ENCODE data around the gene VAC14. TPM values are rescaled to one million over a fixed set of nuclear protein-coding genes. Genes with fewer than 3 reads are reported as not detected.

VAC14 gene
- polyA plus RNA-seq, 12 donors = 19.7 to 32.3 (median 24.9) TPM; not detected in 1

DNA sequence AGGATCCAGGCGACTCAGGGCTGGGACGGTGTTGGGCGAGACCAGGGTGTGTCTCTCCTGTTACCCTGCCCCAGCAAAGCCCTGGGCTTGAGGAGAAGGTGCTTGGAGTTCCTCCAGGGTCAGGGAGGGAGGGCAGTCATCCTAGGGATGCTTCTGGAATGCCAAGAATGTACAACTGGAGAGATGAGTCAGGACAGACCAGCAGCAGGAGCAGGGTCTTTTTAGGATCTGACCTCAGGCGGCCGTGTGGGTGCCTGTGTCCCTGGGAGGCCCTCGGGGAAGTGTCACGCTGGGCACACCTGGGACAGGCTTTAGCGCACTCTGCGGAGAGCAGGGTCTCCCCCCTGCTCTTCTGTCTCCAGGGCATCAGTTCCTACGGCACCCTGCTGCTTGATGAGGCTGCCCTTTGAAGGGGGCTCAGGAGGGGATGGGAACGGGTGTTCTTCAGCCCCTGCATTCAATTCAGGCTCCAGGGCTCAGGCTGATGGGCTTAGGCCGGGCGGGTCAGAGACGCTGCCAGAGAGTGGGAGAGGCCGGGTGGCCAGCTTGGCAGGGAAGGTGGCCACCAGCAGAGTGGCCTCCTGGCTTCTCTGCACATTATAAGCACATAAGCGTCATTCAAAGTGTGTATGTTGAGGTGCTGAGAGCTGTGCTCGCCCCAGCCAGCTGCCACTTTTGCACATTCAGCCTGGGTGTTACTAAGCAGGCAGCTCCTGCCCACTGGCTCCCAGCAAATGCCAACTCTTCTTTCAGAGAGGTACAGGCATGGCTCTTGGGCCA is 106.7 kb downstream of the VAC14 start:
- DNase-seq = no peak

GRCh38 chr16:70692873-70693671 is 107.9 kb downstream of the VAC14 start:
- no peak for DNase-seq

GRCh38 chr16:70692130-70692872 is 108.7 kb downstream of the VAC14 start:
- no peak for DNase-seq

DNA sequence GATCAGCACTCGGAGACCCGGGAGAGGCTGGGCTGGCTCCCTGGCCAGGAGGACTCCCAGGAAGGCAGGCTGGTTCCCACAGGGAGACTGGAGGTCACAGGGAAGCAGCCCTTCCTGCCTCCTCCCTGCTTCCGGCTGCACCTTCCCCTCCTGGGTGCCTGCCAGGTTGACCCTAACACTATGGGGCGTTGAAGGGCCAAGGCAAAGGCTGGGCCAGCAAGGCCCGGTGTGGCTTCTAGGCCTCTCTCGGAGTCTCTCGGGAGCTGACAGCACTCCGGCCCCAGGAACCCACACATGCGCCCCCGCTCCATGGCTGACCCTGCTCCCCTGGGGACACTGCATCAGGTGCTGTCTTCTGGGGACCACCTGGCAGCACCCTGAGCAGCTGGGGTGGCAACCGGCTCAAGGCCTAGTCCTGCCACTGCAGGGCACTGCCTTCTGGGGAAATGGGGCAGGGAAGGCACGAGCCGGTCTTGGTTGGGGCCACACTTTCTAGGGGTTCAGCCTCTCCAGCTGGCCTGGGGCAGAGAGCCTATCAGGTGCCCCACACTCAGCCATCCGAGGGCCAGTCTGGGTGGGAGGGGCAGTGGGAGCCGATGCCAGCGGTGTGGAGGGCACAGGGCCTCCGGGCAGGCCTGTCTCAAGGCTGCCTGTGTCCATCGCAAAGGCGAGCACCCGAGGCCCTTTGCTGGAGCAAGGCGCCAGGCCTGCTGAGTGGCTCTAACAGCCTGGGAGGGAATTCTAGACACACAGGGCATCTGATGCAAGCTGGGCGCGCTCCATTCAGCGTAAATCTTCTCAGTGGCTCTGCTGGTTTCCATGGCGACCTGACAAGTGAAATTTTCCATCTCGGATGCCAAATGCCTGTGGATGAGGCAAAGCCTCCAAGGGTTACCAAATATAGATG is 109.5 kb downstream of the VAC14 start:
- peak; percentile 87 for DNase-seq

DNA sequence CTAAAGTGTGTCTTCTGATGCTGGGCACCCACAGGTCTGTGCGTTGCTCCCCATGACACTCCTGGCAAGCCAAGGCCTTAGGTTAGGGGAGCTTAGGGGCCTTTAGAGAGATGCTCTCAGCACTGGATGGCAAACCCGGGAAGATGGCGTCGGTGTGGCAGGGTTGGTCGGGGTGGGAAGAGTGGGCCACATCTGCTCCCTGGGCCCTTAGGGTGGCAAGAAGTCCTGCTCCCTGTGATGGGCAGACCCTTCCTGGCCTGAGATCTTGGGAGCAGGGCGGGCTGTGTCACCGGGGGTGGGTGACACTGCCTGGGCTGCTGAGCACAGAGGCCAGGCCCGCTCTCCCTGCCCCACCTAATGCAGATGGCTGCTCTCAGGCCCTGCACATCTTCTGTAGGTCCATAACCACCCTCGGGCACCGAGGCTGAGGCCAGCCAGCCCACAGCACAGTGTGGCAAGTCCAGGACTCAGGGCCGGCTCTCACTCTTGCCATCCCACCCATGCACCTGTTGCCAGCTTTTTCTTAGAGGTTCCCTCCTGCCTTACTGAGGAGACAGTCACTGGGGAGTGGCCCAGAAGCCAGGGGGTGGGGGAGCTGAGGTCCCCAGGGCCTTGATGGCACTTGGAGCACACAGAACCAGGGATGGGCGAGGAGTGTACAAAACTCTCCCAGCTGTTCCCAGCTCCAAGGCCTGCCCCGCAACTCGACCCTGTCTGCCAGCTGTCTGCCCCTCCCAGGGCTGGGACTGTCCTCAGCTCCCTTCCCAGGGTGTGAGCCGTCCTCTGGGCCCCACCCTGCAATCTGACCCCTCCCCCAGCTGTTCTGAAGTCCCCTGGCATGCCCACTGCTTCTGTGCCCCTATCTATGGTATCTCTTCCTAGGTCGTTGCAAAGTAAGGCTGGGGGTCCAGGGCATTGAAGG is 110.7 kb downstream of the VAC14 start:
- no peak for DNase-seq

- DNase-seq = no peak
Observed at GRCh38 chr16:70689035-70689969, 111.7 kb downstream of the VAC14 start.

GRCh38 chr16:70688246-70688742 is 112.7 kb downstream of the VAC14 start:
- DNase-seq = no peak

DNA sequence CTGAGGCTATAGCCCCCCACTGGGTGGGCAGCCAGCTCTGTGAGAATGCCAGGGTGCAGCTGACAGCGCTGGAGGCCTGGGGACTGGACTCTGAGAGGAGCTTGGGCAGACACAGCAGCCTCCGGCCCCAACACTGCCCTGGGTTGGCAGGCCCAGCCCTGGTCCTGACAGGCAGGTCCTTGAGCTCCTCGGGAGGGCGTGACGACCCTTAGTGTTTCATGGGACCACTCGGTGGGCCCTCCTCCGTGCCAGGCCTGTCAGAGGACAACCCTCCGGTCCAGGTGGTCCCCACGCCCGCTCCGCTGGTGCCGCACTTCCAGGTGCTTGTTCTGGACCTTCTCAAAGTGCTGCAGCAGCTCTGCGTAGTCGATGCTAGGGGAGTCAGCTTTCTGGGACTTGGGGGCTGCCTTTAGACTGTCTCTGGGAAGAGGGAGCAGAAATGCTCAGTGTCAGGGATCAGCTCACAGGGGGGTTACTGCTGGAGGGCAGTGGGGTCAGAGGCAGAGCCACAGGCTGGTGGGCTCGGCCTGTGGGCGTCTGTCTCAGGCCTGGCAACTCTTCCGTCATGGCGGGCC is 113.2 kb downstream of the VAC14 start:
- no peak for DNase-seq

DNA sequence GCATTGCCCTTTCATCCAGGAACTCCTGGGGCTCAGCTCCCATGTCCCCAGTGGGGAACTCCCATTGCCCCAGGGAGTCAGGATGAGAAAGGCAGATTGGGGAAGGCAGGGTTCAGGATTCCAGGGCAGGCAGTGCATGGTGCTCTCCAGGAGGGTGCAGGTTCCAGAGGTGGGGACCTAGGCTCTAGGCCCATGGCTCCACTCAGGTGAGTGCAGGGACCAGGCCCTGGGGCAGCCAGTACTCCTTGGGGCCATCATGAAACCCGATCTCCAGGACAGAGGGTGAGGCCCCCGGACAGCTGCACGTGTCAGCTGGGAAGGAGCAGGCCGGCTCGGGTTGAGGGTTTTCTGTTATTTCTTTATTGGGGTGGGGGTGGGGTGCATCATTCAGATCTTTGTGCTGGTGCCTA is 113.9 kb downstream of the VAC14 start:
- no peak for DNase-seq

DNA sequence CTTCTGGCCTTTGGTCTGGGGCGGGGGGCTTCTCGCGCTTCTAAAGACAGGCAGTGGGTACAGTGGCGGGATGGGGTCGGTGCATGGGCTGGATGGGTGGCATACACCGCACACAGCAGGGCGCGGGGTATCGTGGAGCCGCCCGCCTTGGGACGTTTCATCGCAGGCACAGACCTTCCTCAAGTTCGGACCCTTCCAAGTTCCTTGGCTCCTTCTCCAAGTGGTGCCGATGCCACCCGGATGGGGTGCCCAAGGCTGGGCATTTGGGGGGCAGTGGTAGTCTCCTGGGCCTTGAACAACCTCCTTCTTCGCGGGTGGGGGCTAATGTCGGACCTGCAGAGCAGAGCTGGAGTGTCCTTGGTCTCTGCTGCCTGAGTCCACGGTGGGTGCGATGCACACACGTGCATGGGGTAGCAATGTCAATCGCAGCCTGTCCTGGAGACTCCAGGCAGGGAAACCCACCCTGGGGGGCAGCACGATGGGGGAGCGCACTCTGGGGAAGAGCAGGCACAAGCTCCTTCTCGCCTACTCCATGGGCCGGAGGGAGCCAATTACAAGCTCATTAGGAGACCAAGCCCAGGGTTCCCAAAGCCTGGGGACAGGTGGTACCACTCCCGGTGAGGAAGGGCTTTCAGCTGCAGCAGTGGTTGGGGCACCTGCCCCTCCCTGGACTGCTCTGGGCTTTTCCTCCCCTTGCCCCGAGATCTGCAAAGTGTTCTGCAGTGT is 114.4 kb downstream of the VAC14 start:
- no peak for DNase-seq

- peak; percentile 89 for DNase-seq
Observed at GRCh38 chr16:70685938-70686375, 115.0 kb downstream of the VAC14 start, which contains the start of gene MTSS2. TSS of gene MTSS2 (minus strand) at chr16:70686053. CDS start at chr16:70685791, 262 bp downstream.

DNA sequence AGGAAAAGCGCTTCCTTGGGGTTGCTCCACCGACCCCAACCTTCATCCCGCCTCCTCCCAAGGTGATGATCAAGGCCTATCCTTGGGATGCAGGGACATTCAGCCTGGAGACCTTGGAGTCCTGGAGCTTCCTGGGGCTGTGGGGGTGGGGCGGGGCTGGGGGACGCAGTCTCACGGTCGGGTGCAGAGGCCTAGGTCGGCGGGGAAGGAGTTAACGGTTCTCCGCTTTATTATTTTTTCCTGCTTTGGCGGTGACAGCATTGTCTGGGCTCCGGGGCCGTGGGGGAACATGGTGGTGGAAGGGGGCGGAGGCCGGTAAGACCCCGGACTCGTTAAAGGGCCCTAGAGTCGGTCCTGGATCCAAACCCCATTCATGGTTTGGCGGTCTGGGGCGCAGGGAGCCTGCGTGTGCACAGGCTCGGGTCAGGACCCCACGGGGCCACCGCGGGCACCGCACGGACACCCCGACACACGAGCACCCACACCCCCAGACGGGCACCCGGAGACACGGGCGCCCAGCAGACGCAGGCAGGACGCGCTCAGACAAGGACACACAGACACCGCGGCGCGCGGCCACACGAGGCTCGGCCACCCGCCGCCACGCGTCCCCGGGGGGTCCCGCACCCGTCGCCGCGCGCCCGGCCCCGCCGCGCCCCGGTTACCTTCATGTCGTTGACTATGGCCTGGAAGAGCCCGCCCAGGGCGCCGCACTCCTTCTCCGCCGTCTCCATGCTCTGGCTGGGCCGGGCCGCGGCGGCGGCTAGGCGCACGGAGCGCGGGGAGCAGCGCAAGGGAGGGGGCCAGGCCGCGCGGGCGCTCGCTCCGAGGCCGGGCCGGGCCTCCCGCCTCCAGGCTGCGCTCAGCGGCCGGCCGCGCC is 115.7 kb downstream of the VAC14 start:
- DNase-seq = no peak

DNA sequence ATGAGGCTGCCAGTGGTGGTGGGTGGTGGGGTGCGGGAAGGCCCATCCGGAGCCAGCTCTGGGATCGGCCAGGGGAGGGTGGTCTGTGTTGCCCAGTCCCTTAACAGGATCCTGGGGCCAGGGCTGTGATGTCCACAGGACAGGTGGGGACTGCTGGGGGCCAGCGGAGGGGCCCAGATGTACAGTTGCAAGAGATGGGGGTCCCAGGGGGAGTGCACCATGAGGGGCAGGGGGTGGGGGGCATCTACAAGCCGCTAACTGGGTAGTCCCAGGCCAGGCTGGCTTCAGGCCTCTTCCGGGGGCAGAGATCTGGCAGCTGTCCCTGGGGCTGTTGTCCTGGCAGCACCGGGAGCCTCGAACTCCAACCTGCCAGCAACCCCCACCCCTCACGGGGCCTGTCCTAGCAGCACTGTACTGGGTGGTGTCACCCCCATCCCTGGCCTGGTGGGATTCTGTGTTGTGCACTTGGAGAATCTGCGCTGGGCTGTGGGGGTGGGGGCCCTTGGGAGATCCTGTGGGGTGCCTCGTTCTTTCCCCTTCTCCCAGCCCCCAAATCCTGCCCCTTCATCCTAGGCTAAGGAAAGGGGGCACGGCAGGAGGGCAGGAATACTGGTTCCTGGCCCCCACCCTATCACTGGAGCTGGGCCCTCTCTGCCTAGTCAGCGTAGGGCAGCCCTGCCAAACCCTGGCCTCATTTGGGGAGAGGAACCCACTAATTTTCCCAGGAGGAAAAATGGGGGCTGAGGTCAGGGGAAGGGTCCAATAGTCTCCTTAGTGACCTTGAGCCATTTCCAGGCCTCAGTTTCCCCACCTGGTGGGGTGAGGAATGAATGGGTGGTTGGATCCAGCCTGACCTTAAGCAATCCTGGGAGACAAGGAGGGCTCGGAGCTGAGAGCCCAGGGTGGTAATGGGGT is 116.6 kb downstream of the VAC14 start:
- no peak for DNase-seq

DNA sequence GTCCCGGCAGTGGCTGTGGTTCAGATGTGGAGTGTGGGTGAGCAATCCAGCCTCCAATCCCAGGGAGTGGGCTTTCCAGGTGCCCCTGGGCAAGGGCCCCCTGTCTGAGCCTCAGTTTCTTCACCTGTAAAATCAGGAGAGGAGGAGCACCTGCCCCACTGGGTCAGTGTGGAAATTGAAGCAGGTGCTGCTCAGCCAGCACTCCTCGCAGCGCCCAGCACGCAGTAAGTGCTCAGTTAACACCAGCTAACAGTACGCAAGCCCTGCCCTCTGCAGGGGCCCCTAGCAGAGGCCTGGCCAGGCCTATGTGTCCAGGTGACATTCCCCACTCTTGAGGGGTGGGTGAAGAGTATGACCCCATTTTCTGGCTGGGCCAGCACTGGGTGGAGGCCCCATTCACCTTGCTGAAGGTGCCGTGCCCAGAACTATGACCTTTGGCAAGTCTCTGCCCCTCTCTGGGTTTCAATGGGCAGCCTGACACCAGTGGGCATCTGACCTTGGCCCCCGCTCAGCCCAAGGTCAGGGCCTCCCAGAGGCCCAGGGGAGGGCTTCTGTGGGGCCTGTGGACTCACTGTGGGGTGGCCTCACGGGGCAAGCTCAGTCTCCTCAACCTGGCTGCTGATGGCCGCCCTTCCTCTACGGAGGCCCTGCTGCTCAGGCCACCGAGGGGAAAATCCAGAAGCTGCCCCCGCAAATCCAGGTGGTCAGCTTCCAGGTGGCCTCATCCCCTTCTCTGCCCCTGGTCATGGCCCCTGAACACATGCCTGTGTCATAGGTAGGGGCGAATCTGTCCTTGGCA is 117.6 kb downstream of the VAC14 start:
- no peak for DNase-seq
